B cell (primary cell): ENCODE data around the gene CEP55. TPM values are rescaled to one million over a fixed set of nuclear protein-coding genes. Genes with fewer than 3 reads are reported as not detected.

Source experiments
- ATAC-seq: fragments of 200-7000 bp; cut with Tn5 transposase; one replicate; pipeline ENCODE4 v1.10.0; 2021; ENCODE audit warnings: low read depth, mild to moderate bottlenecking, moderate number of reproducible peaks, moderate library complexity
- CTCF ChIA-PET: fragments of 350-600 bp; sonication (Branson Sonifier 250); formaldehyde crosslinking; loops from one replicate; lab custom pipeline; 2021; ENCODE audit warnings: antibody characterized with exemption, inconsistent platforms; lab: Charles Lee
- POLR2A ChIA-PET: fragments of 350-600 bp; sonication (Branson Sonifier 250); formaldehyde crosslinking; loops from one replicate; lab custom pipeline; 2021; ENCODE audit warnings: antibody characterized with exemption; lab: Charles Lee
- DNase-seq: peaks from one replicate; pipeline ENCODE4 v3.0.0; 2013
- H2AFZ ChIP-seq: 2 replicates; pipeline ENCODE4 v1.6.1; 2012; ENCODE audit warnings: mild to moderate bottlenecking, low read depth, low read length; ENCODE audit not compliant: insufficient read depth, poor library complexity, severe bottlenecking
- H3K27ac ChIP-seq, 2 donors: 1 replicate in 1 of 2; 2 replicates in 1 of 2; pipeline ENCODE4 v1.5.1; 2012 to 2013; ENCODE audit warnings: low read length in 2 of 2, mild to moderate bottlenecking in 2 of 2, moderate library complexity in 1 of 2
- H3K27me3 ChIP-seq, 4 experiments: fragments of 200-600 bp in 1 of 4; sonication (generic) in 1 of 4; replicated peaks in 1 of 4; 1 replicate in 2 of 4; 2 replicates in 2 of 4; pipeline versions ENCODE4 v1.6.1 to v1.7.0; 2013 to 2016; ENCODE audit warnings: low read length in 3 of 4, mild to moderate bottlenecking in 2 of 4, mixed read lengths in 1 of 4, moderate library complexity in 1 of 4; ENCODE audit not compliant: insufficient read depth in 4 of 4, control insufficient read depth in 3 of 4; ENCODE audit errors: control extremely low read depth in 1 of 4
- H3K36me3 ChIP-seq, 2 experiments: replicated peaks in 1 of 2; 1 replicate in 1 of 2; 2 replicates in 1 of 2; pipeline versions ENCODE4 v1.6.1 to v1.7.1; 2013; ENCODE audit warnings: low read length in 1 of 2; ENCODE audit not compliant: insufficient read depth in 2 of 2, control insufficient read depth in 1 of 2; ENCODE audit errors: control extremely low read depth in 1 of 2, extremely low read depth in 1 of 2
- H3K4me1 ChIP-seq, 2 donors: fragments of 200-600 bp in 1 of 2; sonication (generic) in 1 of 2; 1 replicate in 1 of 2; 2 replicates in 1 of 2; pipeline versions ENCODE4 v1.5.1 to v1.6.1; 2013 to 2017; ENCODE audit warnings: low read length in 2 of 2; ENCODE audit not compliant: control insufficient read depth in 2 of 2, insufficient read depth in 2 of 2
- H3K4me2 ChIP-seq: replicated peaks from 2 replicates; pipeline ENCODE3; 2012; ENCODE audit warnings: mild to moderate bottlenecking, low read depth, low read length; ENCODE audit not compliant: poor library complexity, severe bottlenecking
- H3K4me3 ChIP-seq, 5 experiments: fragments of 200-600 bp in 1 of 5; sonication (generic) in 1 of 5; 1 replicate in 3 of 5; 2 replicates in 2 of 5; pipeline versions ENCODE4 v1.5.1 to v1.7.0; 2011 to 2016; ENCODE audit warnings: low read length in 4 of 5, mild to moderate bottlenecking in 4 of 5, low read depth in 2 of 5, control low read depth in 1 of 5, moderate library complexity in 1 of 5; ENCODE audit not compliant: insufficient read depth in 1 of 5; ENCODE audit errors: control extremely low read depth in 1 of 5, extremely low read depth in 1 of 5
- H3K79me2 ChIP-seq: fragments of 200-600 bp; sonication (generic); one replicate; pipeline ENCODE4 v1.6.0; 2016; ENCODE audit warnings: low read length; ENCODE audit not compliant: control insufficient read depth, insufficient read depth
- H3K9ac ChIP-seq: fragments of 200-600 bp; sonication (generic); 2 replicates; pipeline ENCODE4 v1.6.1; 2017; ENCODE audit warnings: mild to moderate bottlenecking, low read length, moderate library complexity
- H3K9me3 ChIP-seq, 3 donors: one replicate each; pipeline versions ENCODE4 v1.6.1 to v1.7.1; 2013; ENCODE audit warnings: low read length in 2 of 3; ENCODE audit not compliant: control insufficient read depth in 2 of 3, insufficient read depth in 1 of 3; ENCODE audit errors: control extremely low read depth in 1 of 3
- H4K20me1 ChIP-seq: 2 replicates; pipeline ENCODE4 v1.6.0; 2012; ENCODE audit warnings: mild to moderate bottlenecking, low read length; ENCODE audit not compliant: insufficient read depth, control insufficient read depth, poor library complexity, severe bottlenecking
- H3K27ac Mint-ChIP-seq: one replicate; pipeline ENCODE4 v1.8.0; 2021; ENCODE audit warnings: mixed read lengths
- H3K27me3 Mint-ChIP-seq: one replicate; pipeline ENCODE4 v1.8.0; 2021; ENCODE audit warnings: mixed read lengths
- H3K4me1 Mint-ChIP-seq: one replicate; pipeline ENCODE4 v1.8.0; 2021; ENCODE audit warnings: mixed read lengths
- H3K4me3 Mint-ChIP-seq: one replicate; pipeline ENCODE4 v1.8.0; 2021; ENCODE audit warnings: mixed read lengths
- H3K9me3 Mint-ChIP-seq: one replicate; pipeline ENCODE4 v1.8.0; 2022; ENCODE audit warnings: mixed read lengths; ENCODE audit not compliant: insufficient read depth
- EZH2 ChIP-seq: IDR thresholded peaks from 2 replicates; pipeline ENCODE4 v1.6.1; 2012; ENCODE audit warnings: borderline replicate concordance, low read depth, mild to moderate bottlenecking, moderate library complexity, low read length; ENCODE audit not compliant: insufficient read depth, poor library complexity, severe bottlenecking
- WGBS: methylation state at CpG from one replicate; pipeline ENCODE4 v1.1.5; 2013; ENCODE audit warnings: missing lambda C conversion rate; ENCODE audit not compliant: insufficient coverage; 5-methylcytosine and 5-hydroxymethylcytosine counted together
- intact Hi-C: fragments of 100-400 bp; cut with micrococcal nuclease; formaldehyde crosslinking; loops from one replicate; pipeline ENCODE4 v1.10.0; 2022
- polyA plus RNA-seq: library from polyadenylated mRNA; depleted of rRNA; stranded (reverse); fragments of >200 nt; gene quantifications from 2 replicates; pipeline ENCODE4 v1.2.3, GENCODE V29; 2012
- total RNA-seq, 2 donors: library from RNA; stranded (reverse); fragments of 120-200 nt in 1 of 2; gene quantifications; 1 replicate in 1 of 2; 2 replicates in 1 of 2; pipeline versions ENCODE4 v1.2.3 to v1.2.4, GENCODE V29; 2013 to 2022
- TF ChIP-seq, protein P1 (sequence below): fragments of 200-600 bp; IDR thresholded peaks from one replicate; pipeline ENCODE4 v1.8.0; 2022; ENCODE audit warnings: antibody characterized with exemption, mild to moderate bottlenecking

CEP55 gene
- total and polyA plus RNA-seq, 2 donors (not counting 1 experiment from before 2014, with no cell fraction given) = 0.12 to 0.27 TPM

GRCh38 chr10:93505075-93505474 is 8.7 kb downstream of the CEP55 start:
- Histone ChIP-seq H3K4me2 (no peak overlapping the region), H3K9ac (no peak overlapping the region), H3K4me1 (no peaks in the 10 kb centered on the region), H3K4me3 (no peak overlapping the region), H3K79me2 (no peaks in the 10 kb centered on the region), H3K27me3 (no peaks in the 10 kb centered on the region), H2AFZ (no peak overlapping the region), H4K20me1 (no peaks in the 10 kb centered on the region), H3K9me3 (no peaks in the 10 kb centered on the region), H3K36me3 (no peaks in the 10 kb centered on the region), H3K27ac (no peak overlapping the region)
- ChIA-PET POLR2A (no interaction called here), CTCF (interaction anchor here (0.6 to 1.7 kb wide), 2 partner anchors 111 to 129 kb away, joined by 3 to 5 read pairs; no protein-coding TSS in a partner anchor)
- Mint-ChIP-seq H3K4me1 (peaks cover 4% of the 10 kb centered on the region), H3K9me3 (no peaks in the 10 kb centered on the region), H3K4me3 (no peak overlapping the region), H3K27me3 (no peaks in the 10 kb centered on the region), H3K27ac (no peak overlapping the region)
- WGBS = no CpG with 5 or more reads among the region's 2 CpGs
- DNase-seq (no peak), ATAC-seq (no peak)
- TF ChIP-seq, protein P1, sequence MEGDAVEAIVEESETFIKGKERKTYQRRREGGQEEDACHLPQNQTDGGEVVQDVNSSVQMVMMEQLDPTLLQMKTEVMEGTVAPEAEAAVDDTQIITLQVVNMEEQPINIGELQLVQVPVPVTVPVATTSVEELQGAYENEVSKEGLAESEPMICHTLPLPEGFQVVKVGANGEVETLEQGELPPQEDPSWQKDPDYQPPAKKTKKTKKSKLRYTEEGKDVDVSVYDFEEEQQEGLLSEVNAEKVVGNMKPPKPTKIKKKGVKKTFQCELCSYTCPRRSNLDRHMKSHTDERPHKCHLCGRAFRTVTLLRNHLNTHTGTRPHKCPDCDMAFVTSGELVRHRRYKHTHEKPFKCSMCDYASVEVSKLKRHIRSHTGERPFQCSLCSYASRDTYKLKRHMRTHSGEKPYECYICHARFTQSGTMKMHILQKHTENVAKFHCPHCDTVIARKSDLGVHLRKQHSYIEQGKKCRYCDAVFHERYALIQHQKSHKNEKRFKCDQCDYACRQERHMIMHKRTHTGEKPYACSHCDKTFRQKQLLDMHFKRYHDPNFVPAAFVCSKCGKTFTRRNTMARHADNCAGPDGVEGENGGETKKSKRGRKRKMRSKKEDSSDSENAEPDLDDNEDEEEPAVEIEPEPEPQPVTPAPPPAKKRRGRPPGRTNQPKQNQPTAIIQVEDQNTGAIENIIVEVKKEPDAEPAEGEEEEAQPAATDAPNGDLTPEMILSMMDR = no peak
- TF ChIP-seq EZH2 = no peak
- intact Hi-C loops = no loop called here

- Mint-ChIP-seq H3K27ac (no peak overlapping the region), H3K27me3 (no peaks in the 10 kb centered on the region), H3K4me3 (no peak overlapping the region), H3K4me1 (peaks cover 2% of the 10 kb centered on the region), H3K9me3 (no peaks in the 10 kb centered on the region)
- ChIA-PET CTCF (interaction anchor here (1.0 to 11.1 kb wide), 2 partner anchors 27 to 134 kb away, joined by 4 to 198 read pairs; partner anchors contain the start of gene MYOF), POLR2A (no interaction called here)
- TF ChIP-seq, protein P1 = no peak
- TF ChIP-seq EZH2 = no peak
- WGBS = 60% methylated on average over 1 of the region's 8 CpGs
- Histone ChIP-seq H4K20me1 (no peaks in the 10 kb centered on the region), H3K79me2 (no peaks in the 10 kb centered on the region), H3K9ac (no peak overlapping the region), H3K4me1 (no peaks in the 10 kb centered on the region), H3K27ac (no peak overlapping the region), H3K27me3 (no peaks in the 10 kb centered on the region), H3K36me3 (no peaks in the 10 kb centered on the region), H3K4me2 (no peak overlapping the region), H3K4me3 (no peak overlapping the region), H3K9me3 (no peaks in the 10 kb centered on the region), H2AFZ (peak overlapping the region; percentile 16)
- intact Hi-C loops = no loop called here
- ATAC-seq = no peak
- no peak for DNase-seq
These were observed 13.4 kb downstream of the CEP55 start for GRCh38 chr10:93509816-93510215.
